HG03442 (cell line): Measurements from ENCODE around the gene LRRC39.
"Not testable (repeated sequence)": the region's sequence is repeated elsewhere in the genome, so short reads cannot be mapped to it uniquely, and the experiment has no call there.

Experiments used
- ATAC-seq: cut with Tn5 transposase; IDR thresholded peaks from one replicate; pipeline ENCODE4 v1.9.1; 2021; ENCODE audit warnings: mild to moderate bottlenecking, moderate library complexity; ENCODE audit not compliant: unreplicated experiment

LRRC39 gene

GRCh38 chr1:100178091-100178490 is at the start of gene LRRC39:
Gene LRRC39 (minus strand): TSS chr1:100178256. CDS start chr1:100168516, 9,740 bp downstream.
- no peak for ATAC-seq

DNA sequence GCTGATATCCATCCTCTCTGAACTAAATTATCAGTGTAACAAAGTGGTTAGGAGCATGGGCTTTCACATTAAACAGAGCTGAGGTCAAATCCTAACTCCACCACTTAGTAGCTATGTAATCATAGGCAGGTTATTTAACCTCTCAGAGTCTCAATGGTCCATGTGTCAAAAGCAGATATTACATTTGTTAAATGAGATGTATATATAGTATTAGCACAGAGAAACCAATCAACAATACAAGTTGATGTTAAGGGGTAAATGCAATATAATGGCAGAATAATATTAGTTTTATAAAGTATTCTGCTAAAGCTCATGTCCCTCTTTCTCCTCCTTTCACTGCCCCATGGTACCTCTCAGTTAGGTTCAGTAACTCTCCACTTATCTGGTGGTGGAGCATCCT is 44.4 kb upstream of the LRRC39 start:
- no peak for ATAC-seq

GRCh38 chr1:100219883-100220282 is 41.8 kb upstream of the LRRC39 start:
- no peak for ATAC-seq

- ATAC-seq, result no peak
Measured at GRCh38 chr1:100219457-100219856, 41.4 kb upstream of the LRRC39 start.

DNA sequence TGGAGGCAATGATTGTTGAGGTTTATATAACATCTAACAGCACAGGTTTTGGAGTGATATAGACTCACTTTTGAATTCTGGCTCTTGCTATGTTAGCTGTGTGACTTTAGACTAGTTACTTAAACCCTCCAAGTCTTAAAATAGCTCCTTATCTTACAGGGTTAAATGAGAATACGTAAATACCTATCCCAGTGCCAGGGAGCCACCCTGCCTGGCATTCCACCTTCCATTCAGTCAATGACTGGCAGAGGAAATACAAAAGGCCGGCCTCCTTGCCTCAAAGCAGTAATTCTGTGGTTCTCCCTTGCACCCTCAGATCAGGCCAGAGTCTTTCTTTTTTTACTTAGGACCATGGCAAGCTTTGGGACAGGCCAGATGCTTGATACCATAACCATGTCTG is 39.8 kb upstream of the LRRC39 start:
- no peak for ATAC-seq

DNA sequence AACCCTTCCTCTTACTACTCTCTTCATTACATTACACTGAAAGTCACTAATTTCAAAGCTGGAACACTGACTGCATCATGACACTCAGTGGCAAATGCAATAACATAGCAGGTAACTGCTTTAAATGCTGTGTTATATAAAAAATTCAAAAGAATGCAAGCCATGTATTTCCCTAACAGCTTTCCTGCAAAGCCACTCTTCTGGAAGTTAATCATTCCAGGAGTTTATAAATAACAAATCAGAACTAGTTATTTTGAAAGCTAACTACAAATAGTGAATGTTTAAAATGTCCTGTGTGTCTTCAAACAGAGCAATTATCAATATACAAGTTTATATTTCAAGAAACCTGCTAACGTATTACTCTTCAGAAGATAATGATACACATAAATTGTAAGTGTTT is 37.0 kb upstream of the LRRC39 start:
- no peak for ATAC-seq

GRCh38 chr1:100213141-100213540 is 35.1 kb upstream of the LRRC39 start:
- no peak for ATAC-seq

DNA sequence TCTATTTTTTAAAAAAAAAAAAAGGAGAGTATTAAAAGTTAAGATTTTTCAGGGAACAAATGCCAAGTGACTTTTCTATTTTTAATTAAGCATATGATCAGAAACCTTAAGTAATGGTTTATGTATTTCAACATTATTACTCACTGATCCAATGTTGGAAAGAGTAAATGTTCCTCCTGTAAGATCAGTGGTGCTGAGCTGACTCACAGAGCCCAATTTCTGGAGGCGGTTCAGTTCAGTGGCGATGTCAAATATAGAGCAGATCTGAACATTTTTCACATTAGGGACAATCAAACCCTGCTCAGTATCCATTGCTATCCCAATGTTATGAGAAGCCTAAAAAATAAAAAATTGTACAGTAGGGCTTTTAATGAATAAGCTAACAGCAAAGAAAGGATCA is 28.2 kb upstream of the LRRC39 start:
- no peak for ATAC-seq

DNA sequence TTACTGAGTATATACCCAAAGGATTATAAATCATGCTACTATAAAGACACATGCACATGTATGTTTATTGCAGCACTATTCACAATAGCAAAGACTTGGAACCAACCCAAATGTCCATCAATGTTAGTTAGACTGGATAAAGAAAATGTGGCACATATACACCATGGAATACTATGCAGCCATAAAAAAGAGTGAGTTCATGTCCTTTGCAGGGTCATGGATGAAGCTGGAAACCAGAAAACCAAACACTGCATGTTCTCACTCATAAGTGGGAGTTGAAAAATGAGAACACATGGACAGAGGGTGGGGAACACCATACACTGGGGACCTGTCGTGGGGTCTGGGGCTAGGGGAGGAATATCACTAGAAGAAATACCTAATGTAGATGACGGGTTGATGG is 27.5 kb upstream of the LRRC39 start:
- not testable (repeated sequence) for ATAC-seq

DNA sequence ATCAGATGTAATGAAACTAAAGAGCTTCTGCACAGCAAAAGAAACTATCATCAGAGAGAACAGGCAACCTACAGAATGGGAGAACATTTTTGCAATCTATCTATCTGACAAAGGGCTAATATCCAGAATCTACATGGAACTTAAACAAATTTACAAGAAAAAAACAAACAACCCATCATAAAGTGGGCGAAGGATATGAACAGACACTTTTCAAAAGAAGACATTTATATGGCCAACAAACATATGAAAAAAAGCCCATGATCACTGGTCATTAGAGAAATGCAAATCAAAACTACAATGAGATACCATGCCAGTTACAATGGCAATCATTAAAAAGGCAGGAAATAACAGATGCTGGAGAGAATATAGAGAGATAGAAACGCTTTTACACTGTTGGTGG is 27.0 kb upstream of the LRRC39 start:
- ATAC-seq, result not testable (repeated sequence)

GRCh38 chr1:100202703-100203102 is 24.6 kb upstream of the LRRC39 start:
- ATAC-seq, result not testable (repeated sequence)

DNA sequence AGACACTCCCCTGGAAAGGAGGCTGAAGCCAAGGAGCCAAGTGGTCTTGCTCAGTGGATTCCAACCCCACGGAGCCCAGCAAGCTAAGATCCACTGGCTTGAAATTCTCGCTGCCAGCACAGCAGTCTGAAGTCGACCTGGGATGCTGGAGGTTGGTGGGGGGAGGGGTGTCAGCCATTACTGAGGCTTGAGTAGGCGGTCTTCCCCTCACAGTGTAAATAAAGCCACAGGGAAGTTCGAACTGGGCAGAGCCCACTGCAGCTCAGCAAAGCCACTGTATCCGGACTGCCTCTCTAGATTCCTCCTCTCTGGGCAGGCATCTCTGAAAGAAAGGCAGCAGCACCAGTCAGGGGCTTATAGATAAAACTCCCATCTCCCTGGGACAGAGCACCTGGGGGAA is 22.0 kb upstream of the LRRC39 start:
- ATAC-seq, result not testable (repeated sequence)

- ATAC-seq, result no peak
Measured at GRCh38 chr1:100198596-100198995, 20.5 kb upstream of the LRRC39 start.

DNA sequence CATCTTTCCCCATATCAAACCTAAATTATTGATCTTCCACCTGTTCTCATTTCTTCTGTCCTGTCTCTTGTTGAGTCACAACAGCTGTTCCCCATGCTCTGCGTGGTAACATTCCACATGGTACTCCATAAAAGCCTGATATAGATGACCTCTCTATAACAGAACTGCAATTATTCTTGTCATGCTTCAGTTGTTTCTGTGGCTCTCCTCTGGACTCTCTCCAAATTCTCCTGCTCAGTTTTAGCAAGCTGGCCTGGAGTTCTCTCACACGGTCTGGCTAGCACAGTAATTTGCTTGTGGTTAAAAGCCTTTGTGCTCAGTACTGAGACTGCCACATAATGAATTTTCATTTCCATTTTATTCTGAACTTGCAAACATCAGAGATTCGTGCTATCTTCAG is 10.6 kb upstream of the LRRC39 start:
- ATAC-seq, result peak; percentile 57

DNA sequence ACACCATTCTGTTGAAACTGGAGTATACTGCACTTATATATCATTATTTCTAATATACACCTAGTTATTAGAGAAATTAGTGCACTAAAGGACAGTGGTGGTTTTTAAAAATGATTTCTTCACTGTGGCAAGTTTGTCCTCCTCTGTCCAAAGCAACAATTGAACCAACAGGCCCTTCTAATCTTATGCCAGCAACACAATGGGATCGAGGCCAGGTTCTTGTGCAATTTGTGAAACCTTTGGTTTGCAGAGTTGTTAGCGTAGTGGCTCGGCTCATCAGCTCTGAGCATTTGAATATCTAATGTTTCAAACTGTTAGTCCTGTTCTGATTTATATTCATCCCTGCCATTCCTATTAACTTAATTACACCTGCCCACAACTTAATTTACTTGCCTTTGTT is 9.9 kb upstream of the LRRC39 start:
- no peak for ATAC-seq

- ATAC-seq, result peak; percentile 75
Measured at GRCh38 chr1:100184536-100184935, 6.5 kb upstream of the LRRC39 start.

DNA sequence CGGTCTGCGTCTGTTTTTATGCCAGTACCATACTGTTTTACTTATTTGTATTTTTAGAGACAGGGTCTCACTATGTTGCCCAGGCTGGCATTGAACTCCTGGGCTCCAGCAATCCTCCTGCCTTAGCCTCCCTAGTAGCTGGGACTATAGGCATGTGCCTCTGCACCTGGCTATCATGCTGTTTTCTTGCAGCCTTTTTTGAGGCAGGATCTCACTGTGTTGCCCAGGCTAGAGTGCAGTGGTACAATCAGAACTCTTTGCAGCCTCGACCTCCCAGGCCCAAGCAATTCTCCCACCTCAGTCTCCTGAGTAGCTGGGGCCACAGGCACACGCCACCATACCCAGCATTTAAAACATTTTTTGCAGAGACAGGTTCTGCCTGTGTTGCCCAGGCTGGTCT is 5.3 kb upstream of the LRRC39 start:
- no peak for ATAC-seq

DNA sequence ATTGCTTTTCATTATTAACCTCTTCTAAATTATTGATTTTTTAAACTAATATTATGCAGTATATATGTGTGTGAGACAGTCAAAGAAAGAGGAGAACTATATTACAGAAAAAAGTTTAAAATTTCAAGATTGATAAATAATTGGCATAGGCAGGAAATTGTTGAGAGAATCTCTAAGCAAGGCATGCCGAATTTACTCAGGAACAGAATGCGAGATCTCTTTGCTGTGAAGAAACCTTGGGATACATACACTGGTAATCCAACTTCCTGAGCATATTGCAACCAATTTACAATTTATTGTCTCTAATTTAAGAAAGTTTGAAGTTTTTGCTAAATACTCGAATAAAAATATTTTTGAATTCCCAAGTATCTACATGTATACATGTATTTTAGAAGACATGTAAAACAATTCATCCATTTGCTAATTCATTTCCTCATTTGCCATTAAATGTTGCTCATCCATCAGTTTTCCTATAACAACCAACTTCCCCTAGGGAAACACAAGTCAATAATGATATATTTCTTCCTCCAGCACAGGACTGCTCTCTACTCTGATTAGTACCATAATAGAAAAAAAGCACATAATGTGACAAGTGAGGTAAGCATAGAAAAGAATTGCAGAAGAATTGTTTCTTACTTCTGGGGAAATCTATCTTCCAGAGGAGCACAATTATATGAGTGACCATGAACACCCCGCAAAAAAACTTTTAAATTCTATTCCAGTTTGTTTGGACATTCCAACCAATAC is 588 bp downstream of the LRRC39 start:
- ATAC-seq, result no peak

DNA sequence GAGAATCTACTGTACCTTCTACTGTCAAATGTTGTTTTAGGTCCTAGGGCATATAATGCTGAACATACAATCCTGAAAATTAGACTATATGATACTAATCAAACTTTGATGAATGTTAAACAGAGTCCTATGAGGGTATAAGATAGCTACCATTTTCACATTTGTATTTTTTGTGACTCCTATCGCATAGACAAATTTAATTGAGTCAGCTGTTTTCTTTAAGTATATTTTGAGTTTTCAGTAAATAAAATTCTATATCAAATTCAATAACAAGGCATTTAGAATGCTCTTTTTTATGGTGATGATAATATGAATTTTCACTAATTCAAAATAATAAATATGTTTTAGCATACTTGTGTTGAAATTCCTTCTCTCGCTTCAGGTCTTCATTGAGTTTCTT is 10.0 kb downstream of the LRRC39 start:
- no peak for ATAC-seq

DNA sequence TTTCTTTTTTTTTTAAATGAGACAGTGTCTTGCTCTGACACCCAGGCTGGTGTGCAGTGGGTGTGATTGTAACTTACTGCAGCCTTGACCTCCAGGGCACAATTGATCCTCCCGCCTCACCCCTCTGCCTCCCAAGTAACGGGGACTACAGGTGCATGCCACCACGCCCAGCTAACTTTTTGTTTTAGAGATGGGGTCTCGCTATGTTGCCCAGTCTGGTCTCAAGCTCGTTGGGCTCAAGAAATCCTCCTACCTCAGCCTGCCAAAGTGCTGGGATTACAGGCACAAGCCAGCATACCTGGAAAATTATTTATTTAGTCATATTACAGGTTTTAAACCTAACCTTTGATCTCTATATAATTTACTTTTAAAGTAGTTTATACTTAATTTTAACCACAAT is 13.4 kb downstream of the LRRC39 start:
- ATAC-seq, result no peak

DNA sequence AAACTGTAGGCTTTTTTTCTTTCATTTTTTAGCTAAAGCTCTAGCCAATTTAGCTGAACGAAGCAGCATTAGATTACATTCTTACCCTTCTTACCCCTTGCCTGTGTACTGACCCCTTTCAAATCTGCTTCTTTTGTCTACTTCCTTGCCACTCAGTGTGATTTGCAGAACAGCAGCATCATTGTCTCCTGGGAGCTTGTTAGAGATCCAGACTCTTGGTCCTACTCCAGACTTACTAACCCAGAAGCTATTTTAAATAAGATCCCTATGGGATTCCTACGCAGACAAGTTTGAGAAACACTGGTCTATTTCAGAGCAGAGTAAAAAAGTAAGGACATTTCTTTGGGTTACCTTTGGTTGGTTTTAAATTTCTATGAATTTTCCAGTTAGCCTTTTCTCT is 13.8 kb downstream of the LRRC39 start:
- no peak for ATAC-seq

- ATAC-seq, result no peak
Measured at GRCh38 chr1:100162881-100163280, 15.2 kb downstream of the LRRC39 start.

- peak; percentile 89 for ATAC-seq
Measured at GRCh38 chr1:100152271-100152670, 25.8 kb downstream of the LRRC39 start.
